Skeletal muscle tissue (tissue), 4 donors: ENCODE data around the gene PPTC7. TPM values are rescaled to one million over a fixed set of nuclear protein-coding genes. Genes with fewer than 3 reads are reported as not detected.
"Not testable (repeated sequence)": the region's sequence is repeated elsewhere in the genome, so short reads cannot be mapped to it uniquely, and the experiment has no call there.

Source experiments
- H3K27ac ChIP-seq: one replicate; pipeline ENCODE4 v1.7.0; 2013; ENCODE audit warnings: mild to moderate bottlenecking, low read depth, low read length, inconsistent platforms
- H3K27me3 ChIP-seq, 3 donors: one replicate each; pipeline ENCODE4 v1.7.0; 2013; ENCODE audit warnings: low read length in 3 of 3; ENCODE audit not compliant: control insufficient read depth in 3 of 3, insufficient read depth in 3 of 3
- H3K36me3 ChIP-seq, 3 donors: one replicate each; pipeline ENCODE4 v1.7.0; 2013; ENCODE audit warnings: low read length in 3 of 3; ENCODE audit not compliant: control insufficient read depth in 3 of 3, insufficient read depth in 3 of 3
- H3K4me1 ChIP-seq, 3 donors: one replicate each; pipeline ENCODE4 v1.7.0; 2013; ENCODE audit warnings: low read length in 3 of 3, mild to moderate bottlenecking in 3 of 3; ENCODE audit not compliant: control insufficient read depth in 3 of 3, insufficient read depth in 3 of 3
- H3K4me3 ChIP-seq, 3 donors: one replicate each; pipeline ENCODE4 v1.7.0; 2013; ENCODE audit warnings: low read length in 3 of 3
- H3K9ac ChIP-seq, 3 donors: one replicate each; pipeline ENCODE4 v1.7.0; 2013; ENCODE audit warnings: low read length in 3 of 3, mild to moderate bottlenecking in 3 of 3, moderate library complexity in 2 of 3, low read depth in 1 of 3
- H3K9me3 ChIP-seq, 3 donors: one replicate each; pipeline ENCODE4 v1.7.0; 2013; ENCODE audit warnings: low read length in 3 of 3; ENCODE audit not compliant: control insufficient read depth in 3 of 3
- total RNA-seq: library from RNA; depleted of rRNA; stranded (reverse); fragments of >200 nt; gene quantifications from one replicate; pipeline ENCODE4 v1.2.3, GENCODE V29; 2014
- donor health status: Osteomylitis.

Gene PPTC7
- total RNA-seq, 1 donor from 2014 or later, result 6.3 TPM

DNA sequence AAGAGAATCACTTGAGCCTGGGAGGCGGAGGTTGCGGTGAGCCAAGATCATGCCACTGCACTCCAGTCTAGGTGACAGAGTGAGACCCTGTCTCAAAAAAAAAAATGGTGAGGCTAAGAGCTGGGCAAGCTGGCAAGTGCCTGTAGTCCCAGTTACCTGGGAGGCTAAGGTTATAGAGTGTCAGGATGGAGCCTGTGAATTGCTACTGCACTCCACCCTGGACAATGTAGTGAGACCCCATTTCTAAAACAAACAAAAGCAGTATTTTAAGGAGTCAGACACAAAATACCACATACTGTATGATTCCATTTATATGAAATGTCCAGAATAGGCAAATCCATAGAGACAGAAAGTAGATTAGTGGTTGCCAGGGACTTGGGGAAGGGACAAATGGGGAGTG, 4.0 kb upstream of the PPTC7 start:
- peaks cover 45 to 54% (median 47%) of the 10 kb centered on the region in 3 donors for H3K4me1 ChIP-seq
- H3K27me3 ChIP-seq, H3K27ac ChIP-seq, H3K4me3 ChIP-seq, H3K9ac ChIP-seq, H3K9me3 ChIP-seq, H3K36me3 ChIP-seq: not testable (repeated sequence)

DNA sequence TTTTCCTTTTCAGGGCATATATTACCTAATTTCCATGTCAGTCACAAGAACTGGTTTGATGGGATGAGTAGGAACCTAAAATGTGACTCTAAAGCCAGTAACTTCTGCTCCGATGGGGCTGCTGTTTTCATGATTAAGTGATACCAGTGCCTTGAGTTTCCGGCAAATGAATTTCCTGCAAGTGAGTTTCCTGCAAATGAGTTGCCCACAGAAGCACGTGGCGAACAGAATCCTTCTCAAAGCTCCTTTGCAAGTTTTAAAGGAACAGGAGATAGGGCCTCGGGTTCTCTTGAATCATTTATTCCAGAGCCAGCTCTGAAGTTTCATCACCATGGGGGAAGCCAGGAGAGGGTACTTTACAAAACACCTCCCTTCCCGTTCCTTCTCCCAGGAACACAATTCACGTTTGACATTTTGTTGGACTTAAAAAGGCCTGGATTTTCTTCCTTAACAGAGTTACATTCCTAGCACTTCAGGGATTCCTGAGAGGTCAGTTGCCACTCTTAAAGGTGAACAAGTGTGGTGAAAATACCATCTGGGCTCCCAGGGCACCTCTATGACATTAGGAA, 2.2 kb upstream of the PPTC7 start:
- Histone ChIP-seq H3K27ac (peak overlapping the region; percentile 96), H3K9ac (peak overlapping the region; percentile 47 to 66 (median 58)), H3K4me3 (peak overlapping the region; percentile 47 to 91 (median 49)), H3K9me3 (no peaks in the 10 kb centered on the region), H3K27me3 (no peaks in the 10 kb centered on the region), H3K4me1 (peaks cover 31 to 47% (median 33%) of the 10 kb centered on the region in 3 donors), H3K36me3 (peaks cover 0 to 3% (median 0%) of the 10 kb centered on the region in 3 donors)

DNA sequence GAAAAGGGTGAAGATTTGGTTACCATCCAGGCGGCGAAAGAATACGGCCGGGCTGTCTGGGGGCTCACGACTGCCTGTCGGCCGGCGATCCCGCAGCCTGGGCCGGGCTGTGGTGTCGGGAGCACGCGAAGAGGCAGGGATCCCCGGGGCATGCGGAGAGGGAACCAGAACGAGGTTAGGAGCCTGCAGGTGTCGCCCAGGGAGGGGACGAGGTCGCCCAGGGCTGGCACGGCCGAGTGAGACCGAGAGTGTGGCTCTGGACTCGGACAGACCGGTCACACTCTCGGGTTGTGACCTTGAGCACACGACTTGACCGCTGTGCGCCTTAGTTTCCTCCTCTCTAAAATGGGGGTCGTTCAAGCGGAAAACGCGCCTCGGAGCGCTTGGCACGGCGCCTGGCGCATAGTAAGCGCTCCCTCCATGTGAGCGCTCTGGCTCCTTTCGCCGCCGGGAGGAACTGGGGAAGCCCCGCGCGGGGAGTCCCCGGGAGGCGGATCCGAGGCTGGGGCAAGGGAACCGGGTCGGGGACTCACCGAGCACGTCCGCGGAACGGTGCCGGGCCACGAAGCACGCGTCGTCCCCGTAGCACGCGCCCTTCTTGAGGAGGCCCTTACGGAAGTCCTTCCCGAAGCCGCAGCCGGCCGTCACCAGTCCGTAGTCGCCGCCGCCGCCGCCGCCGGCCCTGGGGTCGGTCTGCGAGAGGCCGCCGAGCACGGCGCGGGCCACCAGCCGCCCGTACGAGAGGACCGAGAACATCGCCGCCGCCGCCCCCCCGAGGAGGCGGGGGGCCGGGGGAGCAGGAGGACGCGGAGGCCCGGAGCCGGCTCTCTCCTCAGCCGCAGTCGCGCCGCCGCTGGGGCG, 612 bp downstream of the PPTC7 start:
- Histone ChIP-seq H3K4me3 (peak overlapping the region; percentile 91 to 97 (median 95)), H3K9ac (peak overlapping the region; percentile 83 to 95 (median 93)), H3K27me3 (no peaks in the 10 kb centered on the region), H3K4me1 (peaks cover 46 to 70% (median 50%) of the 10 kb centered on the region in 3 donors), H3K36me3 (peaks cover 0 to 3% (median 0%) of the 10 kb centered on the region in 3 donors), H3K27ac (peak overlapping the region; percentile 96), H3K9me3 (no peaks in the 10 kb centered on the region)

DNA sequence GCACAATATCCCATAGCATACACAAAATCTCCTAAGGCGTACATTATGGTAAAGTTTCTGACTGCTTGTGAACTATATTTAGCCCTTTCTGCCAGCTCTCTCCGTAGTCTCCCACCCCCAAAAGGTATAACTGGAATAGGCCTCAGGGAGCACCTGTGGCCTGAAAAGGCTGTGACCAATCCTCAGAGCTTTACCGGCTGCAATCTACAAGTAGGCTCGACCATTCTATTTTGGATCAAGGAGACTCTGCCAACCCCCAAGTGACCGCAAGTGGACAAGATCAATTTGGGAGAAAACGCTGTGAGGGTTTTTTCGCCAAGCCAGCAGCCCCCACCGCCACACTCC, 1.2 kb downstream of the PPTC7 start:
- Histone ChIP-seq H3K4me1 (peaks cover 46 to 71% (median 50%) of the 10 kb centered on the region in 3 donors), H3K27ac (peak overlapping the region; percentile 96), H3K36me3 (peaks cover 0 to 3% (median 0%) of the 10 kb centered on the region in 3 donors), H3K4me3 (peak overlapping the region; percentile 91 to 97 (median 95)), H3K9ac (peak overlapping the region; percentile 83 to 95 (median 93)), H3K27me3 (no peaks in the 10 kb centered on the region), H3K9me3 (no peaks in the 10 kb centered on the region)

DNA sequence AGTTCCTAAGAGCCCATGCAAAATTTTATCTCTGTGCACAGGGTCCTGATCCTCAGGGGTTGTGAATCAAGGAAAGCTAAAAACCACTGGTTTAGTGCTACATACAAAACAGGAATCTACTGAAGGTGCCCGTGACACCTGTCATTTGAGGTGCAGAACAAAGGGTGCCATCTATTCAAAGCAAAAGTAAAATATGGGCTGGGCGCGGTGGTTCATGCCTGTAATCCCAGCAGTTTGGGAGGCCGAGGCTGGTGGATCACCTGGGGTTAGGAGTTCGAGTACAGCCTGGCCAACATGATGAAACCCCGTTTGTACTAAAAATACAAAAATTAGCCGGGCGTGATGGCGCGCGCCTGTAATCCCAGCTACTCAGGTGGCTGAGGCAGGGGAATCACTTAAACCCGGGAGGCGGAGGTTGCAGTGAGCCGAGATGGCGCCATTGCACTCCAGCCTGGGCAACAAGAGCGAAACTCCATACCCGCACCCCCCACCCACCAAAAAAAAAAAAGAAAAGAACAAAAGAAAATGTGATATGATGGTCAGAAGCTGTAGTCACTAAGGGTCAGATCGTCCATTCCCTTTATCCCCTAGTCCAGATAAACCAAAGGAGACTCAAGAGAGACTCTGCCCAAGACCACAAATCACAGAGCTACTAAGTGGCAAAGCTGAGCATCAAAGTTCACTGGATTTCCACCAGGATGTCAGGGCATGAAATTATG, 3.4 kb downstream of the PPTC7 start:
- H3K36me3 ChIP-seq, result peaks cover 0 to 3% (median 0%) of the 10 kb centered on the region in 3 donors
- H3K27ac ChIP-seq, result peak overlapping the region; percentile 87
- no peaks in the 10 kb centered on the region for H3K27me3 ChIP-seq
- H3K4me1 ChIP-seq, result peaks cover 29 to 58% (median 49%) of the 10 kb centered on the region in 3 donors
- no peaks in the 10 kb centered on the region for H3K9me3 ChIP-seq
- H3K4me3 ChIP-seq, result peak overlapping the region; percentile 53 to 72 (median 66)
- H3K9ac ChIP-seq, result peak overlapping the region in 1 of 3 donors; percentile 57

DNA sequence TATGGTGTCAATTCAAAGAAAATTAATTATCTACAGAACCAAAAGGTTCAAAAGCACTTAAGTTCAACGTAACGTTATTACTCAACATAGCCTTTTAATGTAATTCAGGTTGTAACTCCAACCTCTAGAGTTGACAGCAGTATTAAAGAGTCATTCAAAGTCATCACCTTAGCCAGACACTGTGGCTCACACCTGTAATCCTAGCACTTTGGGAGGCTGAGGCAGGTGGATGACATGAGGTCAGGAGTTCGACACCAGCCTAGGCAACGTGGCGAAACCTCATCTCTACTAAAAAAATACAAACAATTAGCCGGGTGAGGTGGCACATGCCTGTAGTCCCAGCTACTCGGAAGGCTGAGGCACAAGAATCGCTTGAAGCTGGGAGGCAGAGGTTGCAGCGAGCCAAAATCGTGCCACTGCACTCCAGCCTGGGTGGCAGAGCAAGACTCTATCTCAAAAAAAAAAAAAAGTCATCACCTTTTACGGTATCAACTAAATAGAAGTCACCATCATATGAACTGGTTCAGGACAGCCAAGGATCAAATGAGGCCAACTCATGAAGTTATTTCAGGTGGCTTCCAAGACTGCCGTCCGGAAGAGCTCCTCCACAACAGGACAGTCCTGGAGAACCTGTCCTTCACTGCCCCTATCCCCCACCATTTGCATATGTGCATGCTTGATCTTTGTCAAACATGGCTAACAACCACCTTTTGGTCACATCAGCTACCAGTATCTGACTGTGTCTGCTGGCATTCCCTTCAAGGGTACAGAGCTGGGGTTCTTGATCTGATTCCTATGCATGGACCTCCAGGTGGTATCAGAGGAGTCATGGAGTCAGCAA, 4.2 kb downstream of the PPTC7 start:
- H3K27ac ChIP-seq, result peak overlapping the region; percentile 87
- peak overlapping the region in 1 of 3 donors; percentile 57 for H3K9ac ChIP-seq
- peaks cover 27 to 50% (median 42%) of the 10 kb centered on the region in 3 donors for H3K4me1 ChIP-seq
- peak overlapping the region; percentile 53 to 72 (median 66) for H3K4me3 ChIP-seq
- H3K27me3 ChIP-seq, result no peaks in the 10 kb centered on the region
- H3K9me3 ChIP-seq, result no peaks in the 10 kb centered on the region
- H3K36me3 ChIP-seq, result peaks cover 0 to 3% (median 0%) of the 10 kb centered on the region in 3 donors

DNA sequence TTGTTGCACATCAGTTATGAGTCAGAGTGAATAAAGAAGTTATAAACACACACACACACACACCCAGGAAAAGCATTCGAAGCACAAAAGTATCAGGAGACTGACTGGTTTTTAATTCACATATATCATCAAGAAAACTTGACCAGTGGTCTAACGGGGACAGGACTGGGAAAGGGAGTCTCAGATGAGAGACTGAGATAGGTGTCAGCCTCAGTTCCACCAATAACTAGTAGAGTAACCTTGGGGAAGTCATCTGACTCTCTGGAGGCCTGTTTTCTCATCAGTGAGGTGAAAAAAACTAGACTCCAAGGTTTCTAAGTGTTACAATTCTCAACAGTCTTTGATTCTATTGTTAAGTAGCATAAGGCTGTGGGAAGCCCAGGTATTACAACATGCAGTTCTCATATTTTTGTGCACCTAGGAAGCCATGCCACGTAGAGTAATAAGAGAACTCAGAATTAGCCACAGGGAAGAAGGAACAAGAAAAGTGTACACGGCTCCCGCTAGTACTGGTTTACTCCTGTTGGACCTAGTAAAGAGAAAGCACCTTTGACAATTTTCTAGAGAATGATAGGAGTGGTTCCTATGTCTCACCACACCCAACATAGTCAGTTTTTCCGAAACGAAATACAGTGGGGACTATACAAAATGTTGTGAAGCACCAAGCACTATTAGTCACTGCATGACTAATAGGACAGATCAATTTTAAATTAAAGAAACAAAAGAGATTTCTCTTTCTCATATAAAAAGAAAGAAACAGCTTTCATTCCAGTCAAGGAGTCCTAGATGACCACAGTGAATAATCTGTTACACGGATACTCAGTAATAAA, 5.0 kb downstream of the PPTC7 start:
- H3K9ac ChIP-seq, result peak overlapping the region; percentile 1 to 41 (median 34)
- peaks cover 0 to 3% (median 0%) of the 10 kb centered on the region in 3 donors for H3K36me3 ChIP-seq
- no peaks in the 10 kb centered on the region for H3K27me3 ChIP-seq
- H3K27ac ChIP-seq, result peak overlapping the region; percentile 87
- peaks cover 24 to 44% (median 41%) of the 10 kb centered on the region in 3 donors for H3K4me1 ChIP-seq
- H3K4me3 ChIP-seq, result peak overlapping the region; percentile 6 to 66 (median 8)
- no peaks in the 10 kb centered on the region for H3K9me3 ChIP-seq

DNA sequence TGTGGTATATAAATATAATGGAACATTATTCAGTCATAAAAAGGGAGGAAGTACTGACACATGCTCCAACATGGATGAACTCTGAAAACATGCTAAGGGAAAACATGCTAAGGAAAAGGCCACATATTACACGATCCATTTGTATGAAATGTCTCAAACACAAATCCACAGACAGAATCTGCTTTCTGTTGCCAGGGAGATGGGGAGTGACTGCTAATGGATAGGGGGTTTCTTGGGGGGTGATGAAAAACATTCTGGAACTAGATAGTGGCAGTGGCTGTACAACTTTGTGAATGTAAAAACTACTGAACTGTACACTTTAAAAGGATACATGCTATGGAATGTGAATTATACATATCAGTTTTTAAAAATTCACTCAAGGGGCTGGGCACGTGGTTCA, 6.6 kb downstream of the PPTC7 start:
- Histone ChIP-seq H3K9ac (no peak overlapping the region), H3K4me3 (peak overlapping the region in 1 of 3 donors; percentile 15), H3K4me1 (peaks cover 20 to 44% (median 43%) of the 10 kb centered on the region in 3 donors), H3K27ac (peak overlapping the region; percentile 27), H3K36me3 (peaks cover 0 to 3% (median 0%) of the 10 kb centered on the region in 3 donors), H3K9me3 (peaks cover 0 to 4% (median 0%) of the 10 kb centered on the region in 3 donors), H3K27me3 (no peaks in the 10 kb centered on the region)
